Measurements from ENCODE around the gene ITGB5.

ITGB5 gene

DNA sequence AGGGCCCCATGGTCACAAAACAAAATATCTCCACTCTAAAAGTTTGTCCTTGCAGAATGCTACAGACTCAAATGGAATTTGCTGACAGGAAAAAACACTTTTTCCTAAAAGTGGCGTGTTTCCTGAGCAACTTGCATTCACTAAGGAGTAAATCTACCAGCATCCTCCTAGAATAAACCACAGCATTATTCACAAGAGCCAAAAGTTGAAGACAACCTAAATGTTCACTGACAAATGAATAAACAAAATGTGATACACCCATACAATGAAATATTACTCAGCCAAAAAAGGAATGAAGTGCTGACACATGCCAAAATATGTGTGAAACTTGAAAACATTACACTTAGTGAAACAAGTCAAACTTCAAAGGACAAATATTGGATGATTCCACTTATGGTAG lies 28.9 kb downstream of the ITGB5 start:
- no peak for DNase-seq

GRCh38 chr3:124856677-124857076 lies 30.5 kb downstream of the ITGB5 start:
- no peak for DNase-seq

- no peak for DNase-seq
These were observed 33.2 kb downstream of the ITGB5 start for GRCh38 chr3:124854009-124854408.

GRCh38 chr3:124853446-124853845 lies 33.7 kb downstream of the ITGB5 start:
- no peak for DNase-seq

GRCh38 chr3:124851905-124852304 lies 35.3 kb downstream of the ITGB5 start:
- no peak for DNase-seq

GRCh38 chr3:124851136-124851535 lies 36.0 kb downstream of the ITGB5 start:
- no peak for DNase-seq

- DNase-seq, result no peak
These were observed 36.5 kb downstream of the ITGB5 start for GRCh38 chr3:124850633-124851032.

- DNase-seq, result no peak
These were observed 37.0 kb downstream of the ITGB5 start for GRCh38 chr3:124850212-124850611.

GRCh38 chr3:124848300-124848699 lies 38.9 kb downstream of the ITGB5 start:
- DNase-seq, result no peak

DNA sequence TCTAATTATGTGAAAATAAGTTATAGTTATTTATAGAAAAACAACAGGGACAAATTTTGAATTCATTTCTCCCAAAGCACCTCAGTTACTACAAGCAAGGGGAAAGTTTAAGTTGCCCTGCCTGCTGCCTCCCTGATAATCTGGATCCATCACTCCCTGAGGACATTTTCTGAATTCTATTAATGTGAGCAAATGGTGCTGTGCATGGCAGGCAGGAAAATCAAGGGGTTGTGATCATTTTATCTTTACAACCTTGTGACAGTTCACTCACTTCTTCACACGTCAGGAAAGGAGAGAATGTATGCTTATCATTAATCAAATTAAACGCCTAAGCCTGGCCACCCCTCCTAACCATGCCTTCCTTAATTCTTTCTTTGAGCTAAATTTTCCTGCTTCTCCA lies 39.3 kb downstream of the ITGB5 start:
- DNase-seq, result no peak

DNA sequence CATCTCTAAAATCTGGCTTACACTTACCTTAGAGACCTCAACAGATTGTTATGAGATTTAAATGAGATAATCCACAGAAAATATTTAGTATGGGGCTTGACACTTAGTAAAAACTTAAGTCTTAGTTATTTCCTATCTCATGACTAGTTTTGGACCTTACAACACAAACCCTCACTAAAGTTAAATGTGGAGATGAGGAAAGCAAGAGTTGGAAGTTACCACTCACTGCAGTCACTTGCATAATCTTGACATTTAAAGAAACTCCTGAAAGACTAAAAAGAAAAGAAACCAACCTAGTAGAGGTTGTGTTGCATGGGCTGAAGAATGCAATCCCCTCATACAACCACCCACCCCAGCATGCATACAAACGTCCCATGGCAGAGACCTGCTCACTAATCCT lies 40.1 kb downstream of the ITGB5 start:
- DNase-seq, result no peak

DNA sequence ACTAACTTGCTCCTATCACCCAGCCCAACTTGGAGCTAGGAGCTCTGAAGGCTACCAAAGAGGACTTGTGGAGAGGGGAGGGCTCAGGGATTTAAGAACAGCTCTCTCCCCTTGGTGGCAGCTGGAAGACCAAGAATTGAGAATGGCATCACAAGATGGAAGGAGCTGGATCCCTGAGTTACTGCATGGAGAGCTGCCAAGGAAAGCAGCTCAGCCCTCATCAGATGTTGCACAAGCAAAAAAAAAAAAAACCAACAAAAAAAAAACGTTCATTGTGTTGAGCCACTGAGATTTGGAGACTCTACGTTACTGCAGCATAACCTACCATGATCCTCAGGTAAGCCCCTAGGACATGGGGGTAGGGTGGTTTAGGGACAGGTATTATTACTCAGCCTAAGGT lies 41.0 kb downstream of the ITGB5 start:
- DNase-seq, result no peak

GRCh38 chr3:124845406-124845805 lies 41.8 kb downstream of the ITGB5 start:
- peak; percentile 59 for DNase-seq

DNA sequence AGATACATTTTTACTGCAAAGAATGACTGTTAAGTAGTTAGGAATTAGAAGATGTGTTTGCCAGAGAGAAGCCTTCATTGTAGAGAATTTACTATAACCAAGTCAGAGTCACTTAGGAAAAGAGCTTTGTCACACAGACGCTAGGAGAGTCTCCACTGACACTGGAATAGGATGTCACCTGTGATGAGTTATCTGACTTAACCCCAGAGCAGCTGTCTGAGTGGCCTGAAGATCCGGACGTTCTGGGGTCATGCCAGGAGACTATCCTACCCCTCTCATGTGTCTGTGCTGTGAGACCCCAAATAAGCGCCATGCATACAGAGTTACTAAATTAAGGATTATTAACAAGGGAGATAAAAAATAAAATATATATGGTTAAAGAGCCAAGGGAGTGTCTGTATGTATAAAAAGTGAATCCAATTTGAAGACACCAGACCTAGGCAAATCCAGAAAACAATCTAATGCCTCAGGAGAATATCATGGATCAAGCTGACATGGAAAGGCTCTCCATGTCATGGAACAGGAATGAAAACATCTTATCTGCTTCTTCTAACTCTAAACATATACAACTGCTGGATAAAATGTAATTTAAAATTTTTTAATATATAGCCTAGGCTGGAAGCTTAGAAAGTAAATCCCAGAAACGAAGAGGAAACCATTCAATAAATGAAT lies 43.5 kb downstream of the ITGB5 start:
- no peak for DNase-seq

- DNase-seq, result no peak
These were observed 44.1 kb downstream of the ITGB5 start for GRCh38 chr3:124843047-124843446.

GRCh38 chr3:124841517-124841916 lies 45.6 kb downstream of the ITGB5 start:
- no peak for DNase-seq

GRCh38 chr3:124840331-124840730 lies 46.8 kb downstream of the ITGB5 start:
- no peak for DNase-seq

- DNase-seq, result no peak
These were observed 47.3 kb downstream of the ITGB5 start for GRCh38 chr3:124839896-124840295.

- no peak for DNase-seq
These were observed 48.2 kb downstream of the ITGB5 start for GRCh38 chr3:124838963-124839362.

- no peak for DNase-seq
These were observed 49.4 kb downstream of the ITGB5 start for GRCh38 chr3:124837730-124838186.

GRCh38 chr3:124837065-124837464 lies 50.1 kb downstream of the ITGB5 start:
- DNase-seq, result no peak

DNA sequence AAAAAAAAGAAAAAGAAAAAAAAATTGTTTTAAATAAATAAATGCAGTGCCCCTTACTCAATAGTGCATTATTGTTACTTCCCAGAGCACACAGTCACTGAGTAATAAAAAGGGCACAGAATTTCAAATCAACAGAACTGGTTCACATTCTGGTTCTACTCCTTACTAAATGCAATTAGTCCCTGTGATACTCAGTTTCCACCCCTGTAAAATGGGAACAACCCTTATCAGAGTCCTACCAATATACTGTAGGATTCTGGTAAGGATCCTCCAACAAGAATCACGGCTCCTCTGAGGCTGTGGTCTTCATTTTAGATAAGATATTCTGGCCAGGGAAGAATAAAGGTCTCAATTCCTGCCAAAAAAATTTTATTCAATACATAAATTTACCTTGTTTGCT lies 50.7 kb downstream of the ITGB5 start:
- no peak for DNase-seq

DNA sequence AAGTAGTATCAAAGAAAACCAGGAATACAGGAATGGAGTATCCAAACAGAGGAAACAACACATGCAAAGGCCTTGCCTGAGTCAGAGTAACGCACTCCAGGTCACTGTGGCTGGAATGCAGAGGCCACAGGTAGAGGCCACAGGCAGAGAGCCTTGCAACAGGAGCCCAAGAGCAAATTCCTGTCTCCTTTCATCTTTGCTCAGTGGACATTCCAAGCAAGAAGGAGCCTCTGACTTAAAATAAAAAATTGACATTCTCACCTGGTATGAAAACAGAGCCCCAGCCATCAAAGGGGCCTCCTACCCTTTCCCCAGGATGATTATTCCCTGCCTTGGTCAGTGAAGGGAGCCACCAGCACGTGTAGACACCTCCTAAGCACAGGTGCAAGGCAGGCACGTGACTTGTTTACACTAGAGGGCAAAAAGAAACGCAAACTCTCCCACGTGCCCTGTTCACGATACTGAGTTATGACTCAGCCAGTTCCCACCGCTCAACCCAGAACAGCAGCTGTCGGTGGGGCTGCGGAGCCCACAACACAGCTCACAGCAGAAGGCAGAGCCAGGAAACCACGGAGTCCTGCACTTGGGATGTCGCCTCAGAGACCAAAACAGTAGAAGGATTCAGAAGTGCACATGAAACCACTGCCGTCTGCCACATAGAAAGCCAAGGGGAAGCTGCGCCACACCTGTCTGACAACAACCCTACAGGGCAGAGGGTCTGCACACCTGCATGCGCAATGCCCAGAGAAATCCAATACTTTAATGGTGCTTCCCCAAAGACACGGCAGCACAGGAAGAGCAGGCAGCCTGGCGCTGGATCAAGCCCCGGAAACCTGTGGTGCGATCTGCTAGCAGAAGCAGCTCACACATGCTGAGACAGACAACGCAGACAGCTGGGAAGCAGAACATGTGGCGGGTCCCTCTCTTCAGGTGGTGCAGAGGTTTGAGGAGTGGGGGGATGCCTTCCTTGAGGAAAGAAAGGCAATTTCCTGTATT lies 52.1 kb downstream of the ITGB5 start:
- peak; percentile 61 for DNase-seq

GRCh38 chr3:124833710-124834332 lies 53.3 kb downstream of the ITGB5 start:
- DNase-seq, result peak; percentile 51

All from kidney glomerular epithelial cell (primary cell).